Measurements from ENCODE around the gene HRCT1. TPM values are rescaled to one million over a fixed set of nuclear protein-coding genes. Genes with fewer than 3 reads are reported as not detected.

HRCT1 gene
- total and polyA plus RNA-seq, 2 donors (not counting 3 experiments of a cell fraction or from before 2014, with no cell fraction given): 1.2 to 7.0 TPM

- intact Hi-C loops (cut with micrococcal nuclease): loop anchor here (5.0 kb wide), 1 partner anchor 121 kb away; the partner anchor contains the start of genes FAM221B and TMEM8B
- dilution Hi-C loops (cut with MboI; ENCODE audit: extremely low pct_ligation_motif_present, low sequenced_read_pairs): no loop called here
- no peak for FAIRE-seq
- peak overlapping the region; percentile 44 for H3K27ac ChIP-seq (ENCODE audit: insufficient read depth, low read depth, low read length)
- H3K4me1 ChIP-seq (ENCODE audit: control insufficient read depth, extremely low read depth, insufficient read depth, low read length): peaks cover 37% of the 10 kb centered on the region
- no TSS peak for BruUV-seq (replicated peaks)
- H3K27me3 ChIP-seq (ENCODE audit: control insufficient read depth in 2 of 2, insufficient read depth in 2 of 2, low read length in 2 of 2): no peaks in the 10 kb centered on the region
- POLR2A ChIA-PET: no interaction called here
- H3K9me1 ChIP-seq (replicated peaks; ENCODE audit: control insufficient read depth, extremely low read depth, insufficient read depth, low read length): no peaks in the 10 kb centered on the region
- no peaks in the 10 kb centered on the region for H4K20me1 ChIP-seq (replicated peaks; ENCODE audit: control insufficient read depth, extremely low read depth, insufficient read depth, low read length)
- no peak overlapping the region for H3K4me3 ChIP-seq (replicated peaks in 1 of 3; ENCODE audit: insufficient read depth in 1 of 3, low read depth in 1 of 3, low read length in 3 of 3)
- peak; percentile 75 for DNase-seq (ENCODE audit: low read depth, low spot score)
- CTCF ChIA-PET: interaction anchor here (0.9 to 1.3 kb wide), 2 partner anchors 45 to 53 kb away, joined by 3 to 5 read pairs; no protein-coding TSS in a partner anchor
- no peak for TF ChIP-seq FOS (IDR thresholded peaks at IDR 0.05; ENCODE audit: borderline replicate concordance, insufficient read depth, low read length)
- TF ChIP-seq JUN (IDR thresholded peaks at IDR 0.05; ENCODE audit: borderline replicate concordance, insufficient read depth, insufficient read length, low read depth): no peak
- no peak for TF ChIP-seq EZH2 (IDR thresholded peaks at IDR 0.05; ENCODE audit: borderline replicate concordance, low read depth, low read length, severe bottlenecking)
- TF ChIP-seq GATA2 (IDR thresholded peaks at IDR 0.05; ENCODE audit: insufficient read depth, insufficient read length, low read depth, low read length): no peak
- TF ChIP-seq, protein P1, sequence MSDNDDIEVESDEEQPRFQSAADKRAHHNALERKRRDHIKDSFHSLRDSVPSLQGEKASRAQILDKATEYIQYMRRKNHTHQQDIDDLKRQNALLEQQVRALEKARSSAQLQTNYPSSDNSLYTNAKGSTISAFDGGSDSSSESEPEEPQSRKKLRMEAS (IDR thresholded peaks at IDR 0.05; ENCODE audit: insufficient read depth, insufficient read length): no peak
- TF ChIP-seq CTCF (IDR thresholded peaks at IDR 0.05; ENCODE audit: extremely low read depth in 1 of 2, insufficient read depth in 1 of 2, low read depth in 1 of 2, low read length in 2 of 2): no peak
- TF ChIP-seq POLR2A (IDR thresholded peaks at IDR 0.05; ENCODE audit: low read depth, low read length): no peak
- TF ChIP-seq MYC (IDR thresholded peaks at IDR 0.05; ENCODE audit: low read depth, low read length): no peak
- H3K9ac ChIP-seq (replicated peaks; ENCODE audit: extremely low read depth, insufficient read depth, low read length): peak overlapping the region; percentile 34
- no peaks in the 10 kb centered on the region for H3K36me3 ChIP-seq (ENCODE audit: control insufficient read depth in 2 of 2, extremely low read depth in 1 of 2, insufficient read depth in 2 of 2, low read length in 2 of 2)
- peak overlapping the region; percentile 20 for H3K4me2 ChIP-seq (ENCODE audit: insufficient read depth, low read length)
- peak overlapping the region; percentile 74 for H2AFZ ChIP-seq (ENCODE audit: low read depth, low read length)
- H3K79me2 ChIP-seq (ENCODE audit: control insufficient read depth, insufficient read depth, low read length): no peaks in the 10 kb centered on the region
- H3K9me3 ChIP-seq (replicated peaks; ENCODE audit: control insufficient read depth, insufficient read depth, low read length): no peaks in the 10 kb centered on the region
Measured at GRCh38 chr9:35948451-35948850, 42.4 kb downstream of the HRCT1 start.
